ENCODE measurements around the gene ZNF70.
"Not testable (repeated sequence)": the region's sequence is repeated elsewhere in the genome, so short reads cannot be mapped to it uniquely, and the experiment has no call there.

The ZNF70 gene

DNA sequence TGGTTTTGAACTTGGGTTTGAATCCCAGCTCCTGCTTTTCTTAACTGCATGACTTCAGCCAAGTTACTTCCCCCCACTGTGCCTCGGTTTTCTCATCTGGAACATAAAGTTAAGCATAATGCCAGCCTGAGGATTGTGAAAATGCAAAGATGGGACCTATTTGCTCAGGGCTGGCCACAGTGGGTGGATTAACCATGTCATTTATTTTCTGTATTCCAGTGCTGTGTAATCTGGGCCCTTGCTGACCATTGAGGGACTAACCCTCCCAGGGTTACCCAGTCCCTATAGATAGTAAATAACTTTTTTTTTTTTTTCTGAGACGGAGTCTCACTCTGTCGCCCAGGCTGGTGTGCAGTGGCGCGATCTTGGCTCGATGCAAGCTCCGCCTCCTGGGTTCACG, 4.8 kb upstream of the ZNF70 start:
- DNase-seq: no peak

DNA sequence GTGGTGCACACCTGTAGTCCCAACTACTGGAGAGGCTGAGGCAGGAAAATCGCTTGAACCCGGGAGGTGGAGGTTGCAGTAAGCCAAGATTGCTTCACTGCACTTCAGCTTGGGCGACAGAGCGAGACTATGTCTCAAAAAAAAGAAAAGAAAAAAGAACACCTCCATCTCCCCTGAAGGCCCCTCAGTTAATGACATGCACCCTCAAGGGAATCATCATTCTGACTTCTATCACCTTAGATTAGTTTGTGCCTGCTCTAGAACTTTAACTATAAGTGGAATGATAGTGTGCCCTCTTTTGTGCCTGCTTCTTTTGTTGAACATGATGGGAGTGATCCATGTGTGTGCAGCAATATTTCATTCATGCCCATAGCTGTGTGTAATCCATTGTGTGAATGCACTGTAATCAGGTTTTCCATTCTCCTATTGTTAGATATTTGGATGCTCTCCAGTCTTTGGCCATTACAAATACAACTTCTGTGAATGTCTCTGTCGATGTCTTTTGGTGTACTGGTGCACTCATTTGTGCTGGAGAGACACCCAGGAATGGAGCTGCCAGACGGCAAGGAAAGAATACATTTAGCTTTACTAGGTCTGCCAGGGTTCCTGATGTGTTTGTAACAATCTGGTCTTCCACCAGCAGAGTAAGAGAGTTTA, 4.2 kb upstream of the ZNF70 start:
- no peak for DNase-seq

DNA sequence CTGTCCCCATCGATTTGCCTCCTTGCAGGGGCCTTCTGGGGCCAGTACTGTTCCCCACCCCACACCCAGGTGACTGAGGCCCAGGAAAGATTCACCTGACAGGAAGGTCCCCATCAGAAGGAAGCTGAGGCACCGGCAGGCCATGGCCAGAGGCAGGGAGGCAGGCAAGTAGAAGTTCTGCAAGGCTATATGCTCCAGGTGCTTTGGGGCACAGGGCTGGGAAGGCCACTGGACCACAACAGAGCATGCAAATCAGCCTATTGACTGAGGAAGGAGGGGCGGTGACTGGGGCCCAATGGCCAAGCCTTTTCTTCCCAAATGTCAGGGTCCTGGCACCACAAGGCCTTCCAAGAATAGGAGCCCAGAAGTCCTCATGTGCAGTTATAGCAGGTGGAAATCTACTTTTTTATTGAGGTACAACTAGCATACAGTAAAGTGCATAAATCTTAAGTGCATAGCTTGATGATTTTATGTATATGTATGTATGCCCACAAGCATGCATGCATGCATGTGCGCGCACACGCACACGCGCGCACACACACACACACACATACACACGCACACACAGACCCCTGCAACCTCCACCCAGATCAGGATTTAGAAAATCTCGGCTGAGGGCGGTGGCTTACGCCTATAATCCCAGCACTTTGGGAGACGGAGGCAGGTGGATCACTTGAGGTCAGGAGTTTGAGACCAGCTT, 3.5 kb upstream of the ZNF70 start, which contains the start of gene VPREB3:
Gene VPREB3, minus strand, starts transcription at position 206 of the 700 bp plus-strand sequence. Its CDS starts 62 bp downstream, at position 144.
- no peak for DNase-seq

DNA sequence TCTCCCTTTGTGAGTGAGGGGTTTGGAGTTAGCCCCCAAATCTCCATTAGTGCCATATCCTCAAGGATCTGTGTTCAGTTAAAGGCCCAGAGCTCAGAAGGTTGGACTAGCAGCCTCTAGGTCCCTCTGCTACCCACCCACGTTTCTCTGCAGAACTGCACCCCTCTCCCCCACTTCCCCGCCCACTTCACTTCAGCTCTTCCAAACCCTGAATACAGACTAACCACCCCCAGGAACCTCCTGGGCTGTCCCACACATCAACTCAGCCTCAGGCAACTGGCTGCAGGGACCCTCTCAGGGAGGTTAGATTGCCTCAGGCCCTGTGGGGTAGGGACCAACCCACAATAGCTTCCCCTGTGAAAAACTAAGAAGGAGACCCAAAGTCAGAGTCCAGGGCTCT, 2.5 kb upstream of the ZNF70 start:
- no peak for DNase-seq

DNA sequence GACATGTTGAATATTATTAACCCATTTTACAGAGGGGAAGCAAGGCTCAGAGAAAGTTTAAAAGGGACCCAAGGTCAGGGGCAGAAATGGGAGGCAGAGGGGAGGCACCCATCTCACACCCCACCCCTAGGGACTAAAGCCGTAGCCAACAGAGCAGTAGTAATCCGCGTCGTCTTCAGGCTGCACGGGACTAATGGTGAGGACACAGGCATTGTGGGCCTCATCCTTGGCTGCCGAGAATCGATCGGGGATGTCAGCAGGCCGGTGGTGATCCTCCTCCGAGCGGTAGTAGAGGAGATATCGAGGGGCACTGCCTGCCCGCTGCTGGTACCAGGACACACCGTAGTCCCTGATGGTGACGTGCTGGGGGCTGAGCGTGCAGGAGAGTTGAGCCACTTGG, 1.8 kb upstream of the ZNF70 start:
- DNase-seq: no peak

DNA sequence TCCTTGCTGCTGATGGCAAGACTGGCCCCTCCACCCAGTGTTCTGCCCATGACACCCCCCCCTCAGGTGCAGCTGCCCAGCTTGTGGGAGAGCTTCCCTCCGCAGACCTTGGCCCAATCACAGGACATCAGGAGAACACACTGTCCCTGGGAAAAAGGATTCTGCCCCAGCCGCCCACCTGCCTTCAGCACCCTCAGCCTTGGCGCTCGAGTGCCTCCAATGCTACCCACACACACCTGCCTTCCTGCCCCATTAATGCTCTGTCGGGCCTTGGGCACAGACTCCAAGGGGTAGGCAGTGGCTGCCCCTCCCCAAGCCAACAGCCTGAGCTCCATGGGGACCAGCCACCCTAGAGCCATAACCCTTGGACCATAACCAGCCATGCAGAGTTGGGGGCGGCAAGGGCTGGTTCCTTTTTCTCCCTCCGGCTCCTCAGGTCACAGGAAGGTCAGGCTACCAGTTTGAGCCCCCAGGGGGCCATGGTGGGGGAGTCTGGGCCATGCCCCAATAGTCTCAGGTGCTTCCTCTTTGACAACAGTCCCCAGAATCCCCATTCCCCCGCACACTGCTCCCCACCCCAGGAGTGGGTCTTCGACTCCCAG, 1.3 kb upstream of the ZNF70 start:
- DNase-seq: no peak

DNA sequence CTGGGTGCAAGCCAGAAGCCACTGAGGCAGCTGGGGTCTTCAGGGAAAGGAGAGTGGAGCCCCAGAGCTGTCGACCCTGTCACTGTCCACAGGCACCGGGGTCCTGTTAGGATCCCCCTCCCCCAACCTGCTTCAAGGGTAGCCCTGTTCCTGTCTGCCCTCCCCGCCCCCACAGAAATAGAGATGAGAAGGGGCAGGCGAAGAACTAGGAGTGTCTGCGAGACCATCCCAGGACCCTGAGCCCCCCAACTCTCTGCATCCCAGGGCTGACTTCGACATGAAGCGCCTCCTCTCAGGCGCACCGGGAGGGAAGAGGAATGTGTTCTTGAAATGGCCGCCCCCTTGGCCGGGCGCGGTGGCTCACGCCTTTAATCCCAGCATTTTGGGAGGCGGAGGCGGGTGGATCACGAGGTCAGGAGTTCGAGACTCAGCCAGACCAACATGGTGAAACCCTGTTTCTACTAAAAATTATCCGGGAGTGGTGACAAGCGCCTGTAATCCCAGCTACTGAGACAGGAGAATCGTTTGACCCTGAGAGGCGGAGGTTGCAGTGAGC, 607 bp upstream of the ZNF70 start:
- DNase-seq: no peak

DNA sequence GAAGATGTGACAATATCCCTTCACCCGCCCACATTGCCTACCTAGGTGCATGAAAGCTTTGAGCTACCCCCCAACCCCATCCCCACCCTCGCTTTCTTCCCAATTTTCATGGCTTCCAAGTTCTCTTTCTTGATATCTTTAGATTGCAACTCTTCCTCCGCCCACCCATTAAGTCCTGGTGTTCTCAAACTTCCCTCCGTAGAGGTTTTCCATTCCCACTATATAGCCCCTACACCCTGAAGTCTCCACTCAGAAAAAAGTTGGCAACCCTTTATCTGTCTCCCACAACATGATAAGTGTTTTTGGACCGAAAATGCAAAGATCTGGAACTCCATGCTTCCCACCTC, 572 bp downstream of the ZNF70 start:
- DNase-seq: no peak

DNA sequence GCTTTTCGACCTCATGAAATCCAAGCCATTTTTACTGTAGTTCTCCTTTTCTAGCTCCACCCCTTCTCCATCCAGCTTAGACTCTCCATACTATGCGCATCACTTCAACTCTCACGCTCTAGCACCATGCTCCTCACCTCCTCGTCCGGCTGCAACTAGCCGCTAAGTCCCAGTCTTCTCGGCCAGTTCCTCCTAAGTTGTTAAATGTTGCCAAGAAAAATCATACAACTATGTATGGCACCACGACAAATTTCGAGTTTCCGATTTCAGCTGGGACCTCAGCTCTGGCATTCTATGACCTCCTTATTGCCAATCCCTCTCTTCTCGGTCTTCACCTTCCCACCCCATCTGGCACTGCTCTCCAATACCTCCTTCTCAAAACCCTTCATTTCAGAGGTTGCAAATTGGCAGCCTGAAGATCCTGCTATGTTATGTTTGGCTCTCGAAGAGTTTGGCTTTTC, 1.0 kb downstream of the ZNF70 start:
- no peak for DNase-seq

DNA sequence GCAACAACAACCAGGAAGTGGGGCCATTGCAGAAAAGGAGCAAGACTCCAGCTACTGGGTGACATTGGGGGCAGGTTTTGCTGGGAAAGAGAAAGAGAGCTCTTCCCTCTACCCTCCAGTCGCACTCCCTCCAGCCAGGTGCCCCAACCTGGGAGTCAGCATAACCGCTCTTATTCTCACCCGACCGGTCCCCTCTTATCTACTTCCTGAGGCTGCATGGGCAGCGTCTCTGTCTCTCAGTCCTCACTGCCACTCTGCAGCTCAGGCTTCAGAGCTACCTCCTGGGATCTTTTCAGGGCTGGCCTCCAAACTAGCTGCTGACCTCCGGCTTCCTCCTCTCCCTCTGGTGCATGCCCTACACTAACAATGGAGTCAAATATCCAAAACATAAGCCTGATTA, 5.1 kb downstream of the ZNF70 start:
- DNase-seq: no peak

DNA sequence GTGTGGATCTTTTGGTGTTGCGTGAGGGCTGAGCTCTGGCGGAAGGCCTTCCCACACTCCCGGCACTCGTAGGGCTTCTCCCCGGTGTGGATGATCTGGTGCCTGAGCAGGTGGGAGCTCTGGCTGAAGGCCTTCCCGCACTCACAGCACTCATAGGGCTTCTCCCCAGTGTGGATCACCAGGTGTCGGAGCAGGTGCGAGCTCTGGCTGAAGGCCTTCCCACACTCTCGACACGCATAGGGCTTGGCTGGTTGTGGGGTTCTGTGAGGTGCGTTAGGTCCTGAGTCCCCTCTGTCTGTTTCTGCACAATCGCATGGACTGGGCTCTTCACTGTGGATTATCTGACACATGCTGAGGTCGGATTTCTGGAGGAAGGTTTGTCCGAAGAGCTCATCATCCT, 6.4 kb downstream of the ZNF70 start:
- no peak for DNase-seq

DNA sequence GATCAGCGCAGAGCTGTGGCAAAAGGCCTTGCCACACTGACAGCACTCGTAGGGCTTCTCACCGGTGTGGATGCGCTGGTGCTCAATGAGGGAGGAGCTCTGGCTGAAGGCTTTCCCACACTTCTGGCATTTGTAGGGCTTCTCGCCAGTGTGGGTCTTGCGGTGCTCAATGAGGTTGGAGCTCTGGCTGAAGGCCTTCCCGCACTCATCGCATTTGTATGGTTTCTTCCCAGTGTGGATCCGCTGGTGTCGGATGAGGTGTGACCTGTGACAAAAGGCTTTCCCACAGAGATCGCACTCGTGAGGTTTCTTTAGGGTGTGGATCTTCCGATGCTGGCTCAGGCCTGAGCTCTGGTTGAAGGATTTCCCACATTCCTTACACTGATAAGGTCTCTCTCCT, 6.9 kb downstream of the ZNF70 start:
- DNase-seq: no peak

DNA sequence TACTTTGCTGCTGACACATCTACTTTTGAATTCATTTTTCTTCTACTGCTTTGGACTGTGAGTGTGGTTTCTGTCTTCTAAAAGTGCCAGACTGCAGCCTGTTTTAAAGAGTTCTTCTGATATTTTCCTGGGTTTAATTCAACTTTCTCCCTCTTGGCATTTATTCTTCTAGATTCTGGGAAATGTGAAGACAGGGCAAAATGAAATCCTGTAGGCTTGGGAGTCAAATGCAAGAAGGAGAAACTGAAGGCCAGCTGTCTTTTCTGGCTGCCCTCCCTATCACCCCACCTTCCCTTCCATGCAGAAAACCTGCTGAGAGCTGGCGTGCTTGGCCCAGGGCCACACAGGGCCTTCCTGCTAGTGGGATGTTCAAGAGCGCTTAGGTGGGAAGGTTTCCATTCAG, 7.6 kb downstream of the ZNF70 start:
- no peak for DNase-seq

DNA sequence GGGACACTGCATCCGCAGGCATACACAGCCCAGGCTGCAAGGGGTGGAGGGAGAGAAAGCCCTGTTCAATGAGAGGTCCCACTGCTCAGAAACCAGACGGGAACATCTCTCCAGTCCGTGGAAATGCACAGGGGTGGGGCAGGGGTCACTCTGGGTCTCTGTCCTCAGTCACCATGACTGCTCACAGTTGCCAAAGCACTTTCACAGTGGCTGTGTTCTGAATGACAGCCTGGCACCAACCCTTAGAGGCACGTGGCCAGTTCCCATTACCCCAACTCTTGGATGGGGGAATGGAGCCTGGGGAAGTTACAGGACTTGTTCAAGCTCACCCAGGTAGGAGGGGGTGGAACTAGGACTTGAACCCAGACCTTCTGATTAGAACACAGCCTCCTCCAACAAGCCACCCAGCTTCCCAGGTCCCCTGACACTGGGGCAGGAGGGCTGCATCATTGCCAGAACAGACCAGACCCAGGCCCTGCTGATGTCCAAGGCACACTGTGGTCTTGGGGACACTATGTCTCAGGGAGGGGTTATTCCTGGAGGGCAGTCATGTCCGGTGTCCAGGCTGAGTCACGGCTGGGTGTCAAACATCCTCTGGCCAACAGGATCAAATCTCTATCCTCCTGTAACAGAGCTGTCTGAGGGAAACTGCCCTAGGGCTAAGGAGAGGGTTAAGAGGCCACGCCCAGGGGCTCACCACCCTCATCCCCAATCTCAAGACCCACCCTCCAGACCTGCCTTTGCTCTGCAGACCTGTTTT, 8.2 kb downstream of the ZNF70 start:
- no peak for DNase-seq

DNA sequence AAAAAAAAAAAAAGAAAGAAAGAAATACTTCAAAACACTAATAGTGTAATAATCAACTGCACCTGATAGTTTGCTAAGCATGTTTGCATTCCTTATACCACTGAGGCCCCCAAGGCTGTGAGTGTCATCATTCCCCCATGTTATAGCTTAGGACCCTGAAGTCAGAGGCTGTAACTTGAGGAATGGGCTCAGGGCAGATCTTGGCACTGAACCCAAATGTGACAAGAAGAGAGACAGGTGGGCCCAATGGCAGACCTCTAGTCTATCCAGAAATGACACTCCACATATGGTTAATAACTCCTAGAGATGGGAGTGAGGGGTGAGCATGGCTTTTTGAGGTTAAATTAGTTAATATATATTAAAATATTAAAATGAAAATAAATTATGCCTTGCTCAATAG, 13.2 kb downstream of the ZNF70 start:
- DNase-seq: no peak

DNA sequence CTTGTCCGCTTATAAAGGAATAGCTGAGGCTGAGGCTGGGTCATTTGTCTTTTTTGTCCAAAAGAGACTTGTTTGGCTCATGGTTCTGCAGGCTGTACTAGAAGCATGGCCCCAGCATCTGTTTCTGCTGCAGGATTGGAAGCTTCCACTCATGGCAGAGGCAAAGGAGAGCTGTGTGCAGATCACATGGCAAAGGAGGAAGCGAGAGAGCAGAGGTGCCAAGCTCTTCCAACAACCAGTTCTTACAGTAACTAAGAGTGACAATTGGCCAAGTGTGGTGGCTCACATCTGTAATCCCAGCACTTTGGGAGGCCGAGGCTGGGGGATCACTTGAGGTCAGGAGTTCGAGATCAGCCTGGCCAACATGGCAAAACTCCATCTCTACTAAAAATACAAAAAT, 22.8 kb downstream of the ZNF70 start:
- not testable (repeated sequence) for DNase-seq

DNA sequence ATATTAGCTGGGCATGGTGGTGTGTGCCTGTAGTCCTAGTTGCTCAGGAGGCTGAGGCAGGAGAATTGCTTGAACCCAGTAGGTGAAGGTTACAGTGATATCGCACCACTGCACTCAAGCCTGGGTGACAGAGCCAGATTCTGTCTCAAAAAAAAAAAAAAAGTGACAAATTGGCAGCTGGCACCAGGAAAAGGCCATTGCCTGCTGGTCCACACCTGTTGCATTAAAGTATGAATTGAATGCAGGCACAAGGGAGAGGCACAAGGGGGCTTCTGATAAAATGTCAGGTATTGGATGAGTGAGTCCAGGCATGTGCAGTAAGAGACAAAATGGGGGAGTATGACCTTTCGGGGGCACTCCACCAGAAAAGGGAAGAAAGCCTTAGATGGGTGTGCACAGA, 28.2 kb downstream of the ZNF70 start:
- no peak for DNase-seq

DNA sequence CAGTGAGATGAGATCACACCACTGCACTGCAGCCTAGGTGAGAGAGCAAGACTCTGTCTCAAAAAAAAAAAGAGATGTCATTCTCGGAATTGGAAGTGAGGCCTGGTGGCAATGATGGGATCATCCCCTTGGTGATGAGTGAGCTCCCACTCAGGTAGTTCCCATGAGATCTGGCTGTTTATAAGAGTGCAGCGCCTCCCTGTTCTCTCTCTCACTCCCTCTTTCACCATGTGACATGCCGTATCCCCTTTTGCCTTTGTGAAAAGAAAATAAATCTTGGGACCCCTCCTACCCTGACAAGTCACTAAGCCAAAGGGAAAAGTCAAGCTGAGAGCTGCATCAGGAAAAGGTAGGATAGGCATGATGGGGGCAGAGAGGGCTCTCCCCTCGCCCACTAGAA, 28.8 kb downstream of the ZNF70 start:
- no peak for DNase-seq

DNA sequence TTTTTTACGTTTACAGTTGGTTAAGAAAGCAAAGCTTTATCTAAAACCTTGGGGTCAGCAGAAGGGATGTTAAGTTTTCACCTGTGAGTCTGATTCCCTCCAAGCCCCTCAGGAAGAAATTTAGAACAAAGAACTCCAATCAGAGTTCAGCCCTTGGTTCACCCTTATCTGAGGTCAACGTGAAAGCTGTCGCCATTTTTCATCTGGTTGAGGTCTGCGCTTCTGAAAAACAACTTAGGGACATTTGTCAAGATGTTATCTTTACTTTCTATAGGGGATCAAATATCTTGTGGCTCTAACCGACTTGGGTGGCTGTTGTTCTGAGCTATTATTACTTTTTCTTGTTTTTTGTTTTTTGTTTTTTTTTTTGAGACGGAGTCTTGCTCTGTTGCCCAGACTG, 30.1 kb downstream of the ZNF70 start:
- DNase-seq: no peak

DNA sequence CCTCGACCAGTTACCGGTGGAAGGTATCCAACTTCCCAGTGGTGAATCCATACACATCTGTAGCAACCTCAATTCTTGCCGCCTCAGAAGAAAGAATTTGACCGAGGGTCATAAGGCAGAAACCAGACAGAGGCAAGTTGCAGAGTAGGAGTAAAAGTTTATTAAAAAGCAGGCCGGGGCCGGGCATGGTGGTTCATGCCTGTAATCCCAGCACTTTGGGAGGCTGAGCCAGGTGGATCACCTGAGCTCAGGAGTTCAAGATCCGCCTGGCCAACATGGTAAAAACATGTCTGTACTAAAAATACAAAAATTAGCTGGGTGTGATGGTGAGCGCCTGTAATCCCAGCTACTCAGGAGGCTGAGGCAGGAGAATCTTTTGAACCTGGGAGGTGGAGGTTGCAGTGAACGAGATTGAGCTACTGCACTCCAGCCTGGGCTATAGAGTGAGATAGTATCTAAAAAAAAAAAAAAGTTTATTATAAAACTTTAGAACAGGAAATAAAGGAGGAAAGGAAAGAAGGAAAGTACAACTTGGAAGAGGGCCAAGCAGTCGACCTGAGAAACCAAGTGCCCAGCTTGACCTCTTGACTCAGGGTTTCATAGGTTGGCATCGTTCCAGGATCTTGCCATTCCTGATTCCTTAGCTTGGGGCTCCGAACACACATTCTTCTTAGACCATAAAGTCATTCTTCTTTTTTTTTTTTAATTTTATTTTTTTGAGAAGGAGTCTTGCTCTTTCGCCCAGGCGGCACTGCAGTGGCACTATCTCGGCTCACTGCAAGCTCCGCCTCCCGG, 32.3 kb downstream of the ZNF70 start:
- DNase-seq: no peak

DNA sequence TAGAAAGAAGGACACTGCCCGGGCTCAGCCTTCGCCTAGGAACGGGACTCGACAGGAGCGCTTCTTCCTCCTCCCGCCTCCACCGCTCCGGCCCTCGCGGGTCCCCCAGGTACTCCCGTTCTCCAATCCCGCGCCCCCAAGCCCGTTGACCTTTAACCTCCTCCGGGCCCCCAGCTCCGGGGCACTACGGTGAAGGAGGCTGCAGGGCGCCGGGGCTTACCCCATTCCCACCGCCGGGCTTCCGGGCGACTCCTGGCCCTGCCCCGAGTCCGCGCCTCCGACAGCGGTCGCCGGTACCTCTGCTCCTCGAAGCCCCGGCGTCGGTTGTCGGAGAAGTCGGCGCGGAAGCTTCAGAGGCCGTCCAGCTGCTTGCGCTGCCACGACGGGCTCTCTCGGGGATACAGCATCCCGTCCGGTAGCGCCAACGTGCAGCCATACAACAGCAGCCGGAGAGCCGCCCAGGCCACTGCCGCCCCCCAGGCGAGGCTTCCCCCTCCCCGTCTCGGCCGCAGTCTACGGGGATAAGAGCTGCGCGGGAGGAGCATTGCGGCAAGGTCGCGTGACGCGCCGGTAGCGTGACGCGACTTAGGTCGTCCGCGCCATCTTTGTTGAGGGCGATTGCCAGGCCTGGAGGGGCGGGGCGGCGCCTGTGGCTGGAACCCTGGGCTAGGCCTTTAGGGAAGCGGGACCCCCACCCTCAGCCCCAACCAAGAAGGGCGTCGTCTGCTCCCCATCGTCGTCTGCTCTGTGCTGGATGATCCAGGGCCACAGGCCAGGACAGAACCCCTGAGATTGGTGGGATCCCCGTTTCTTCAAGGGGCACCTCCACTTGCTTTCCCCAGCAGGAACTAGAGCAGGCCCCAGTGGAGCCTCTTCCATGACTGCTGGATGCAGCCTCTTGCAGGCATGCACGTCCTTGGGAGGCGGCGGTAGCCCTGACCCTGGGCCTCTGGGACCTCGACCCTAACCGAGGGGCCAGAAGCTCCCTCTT, 33.8 kb downstream of the ZNF70 start:
- DNase-seq: peak; percentile 78 to 79
